ENCODE measurements around the gene XRN2.
A peak's percentile ranks its signal among the peaks of the same experiment; 100 is the strongest.

Gene XRN2

DNA sequence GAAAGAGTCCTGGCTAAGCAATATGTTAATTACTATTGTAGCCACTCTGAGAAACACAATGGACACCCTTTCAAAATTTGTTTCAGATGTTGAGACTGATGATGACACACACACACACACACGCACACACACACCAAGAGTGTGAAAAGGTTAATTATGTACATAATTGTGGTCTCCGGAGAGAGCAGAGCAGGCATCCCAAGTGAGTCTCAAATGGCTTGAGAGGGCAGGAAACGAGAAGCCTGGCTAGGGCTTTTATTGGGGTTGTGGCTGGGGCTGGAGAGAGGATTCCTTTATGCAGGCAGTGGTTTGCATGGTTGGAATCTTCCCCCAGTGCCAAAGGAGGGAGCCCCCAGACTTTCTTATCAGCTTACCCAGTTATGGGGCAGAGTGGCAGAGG is 132.4 kb downstream of the XRN2 start:
- no peak overlapping the region for H3K4me3 ChIP-seq (ENCODE audit: low read length in 2 of 2)
- H3K36me3 ChIP-seq (replicated peaks in 1 of 2; ENCODE audit: control insufficient read depth in 2 of 2, insufficient read depth in 2 of 2, low read length in 2 of 2): no peaks in the 10 kb centered on the region
- no peaks in the 10 kb centered on the region for H3K79me1 ChIP-seq (ENCODE audit: low read depth, low read length)
- H3K9ac ChIP-seq (ENCODE audit: low read depth, low read length, poor library complexity): no peak overlapping the region
- no peak for DNase-seq (ENCODE audit: low spot score)
- H3K4me1 ChIP-seq (ENCODE audit: control insufficient read depth in 2 of 2, insufficient read depth in 1 of 2, low read depth in 1 of 2, low read length in 2 of 2): peaks cover 0 to 12% of the 10 kb centered on the region in 2 donors
- H3K27me3 ChIP-seq (ENCODE audit: control insufficient read depth in 3 of 3, insufficient read depth in 3 of 3, low read depth in 1 of 3, low read length in 3 of 3): peaks cover 0 to under 1% (median 0%) of the 10 kb centered on the region in 3 experiments
- H3K14ac ChIP-seq (ENCODE audit: low read length): no peak overlapping the region
- H3K27ac ChIP-seq (replicated peaks; ENCODE audit: low read length): no peak overlapping the region
- no peak overlapping the region for H2BK15ac ChIP-seq (ENCODE audit: low read length)
- H2BK5ac ChIP-seq (ENCODE audit: low read length): no peak overlapping the region
- no CpG with 5 or more reads among the region's 3 CpGs for WGBS, 2 donors (ENCODE audit: extremely low coverage in 2 of 2, insufficient read length in 2 of 2, insufficient replicate concordance in 1 of 2)
- H2AK5ac ChIP-seq (ENCODE audit: low read depth, low read length): no peak overlapping the region
- no peak overlapping the region for H3K18ac ChIP-seq (ENCODE audit: low read length)
- H2AFZ ChIP-seq (ENCODE audit: low read length): peak overlapping the region; percentile 51
- H4K91ac ChIP-seq (ENCODE audit: low read depth, low read length, poor library complexity): no peak overlapping the region
- no peak overlapping the region for H2BK120ac ChIP-seq (ENCODE audit: low read depth, low read length)
- no peak overlapping the region for H3K4me2 ChIP-seq (ENCODE audit: insufficient read depth, low read length, poor library complexity, severe bottlenecking)
- H2BK12ac ChIP-seq (ENCODE audit: low read length): no peak overlapping the region
- no peaks in the 10 kb centered on the region for H3K9me3 ChIP-seq (replicated peaks in 1 of 2; ENCODE audit: control insufficient read depth in 2 of 2, insufficient read depth in 1 of 2, low read depth in 1 of 2, low read length in 2 of 2)
- H3K4ac ChIP-seq (ENCODE audit: low read length): no peak overlapping the region
- H4K8ac ChIP-seq (ENCODE audit: low read depth, low read length): no peak overlapping the region
- no peak overlapping the region for H3K23ac ChIP-seq (ENCODE audit: low read depth, low read length, poor library complexity)

DNA sequence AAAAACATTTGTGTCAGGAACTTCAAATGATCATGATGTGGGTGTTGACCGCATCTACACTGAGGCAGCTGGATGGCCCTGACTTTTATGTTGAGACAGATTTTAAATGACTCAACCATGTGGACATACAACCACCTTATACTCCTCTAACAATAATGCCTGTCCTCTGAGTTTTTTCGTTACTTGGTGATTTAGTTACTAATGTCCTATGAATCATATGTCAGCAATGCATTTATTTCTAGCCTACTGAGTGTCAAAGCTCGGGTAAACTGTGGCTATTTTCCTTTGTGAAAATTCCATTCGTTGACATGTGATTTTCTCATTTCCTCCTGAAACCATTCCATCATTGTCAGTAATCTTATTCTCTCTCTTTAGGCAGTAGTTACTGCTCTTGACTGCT is 133.1 kb downstream of the XRN2 start:
- H3K79me1 ChIP-seq (ENCODE audit: low read depth, low read length): no peaks in the 10 kb centered on the region
- H3K4me3 ChIP-seq (ENCODE audit: low read length in 2 of 2): no peak overlapping the region
- H2BK120ac ChIP-seq (ENCODE audit: low read depth, low read length): no peak overlapping the region
- no peak overlapping the region for H3K27ac ChIP-seq (replicated peaks; ENCODE audit: low read length)
- no peak overlapping the region for H2BK12ac ChIP-seq (ENCODE audit: low read length)
- H3K36me3 ChIP-seq (replicated peaks in 1 of 2; ENCODE audit: control insufficient read depth in 2 of 2, insufficient read depth in 2 of 2, low read length in 2 of 2): no peaks in the 10 kb centered on the region
- no peak overlapping the region for H4K8ac ChIP-seq (ENCODE audit: low read depth, low read length)
- H3K4me2 ChIP-seq (ENCODE audit: insufficient read depth, low read length, poor library complexity, severe bottlenecking): no peak overlapping the region
- no peak overlapping the region for H3K9ac ChIP-seq (ENCODE audit: low read depth, low read length, poor library complexity)
- no peak for DNase-seq (ENCODE audit: low spot score)
- peaks cover 0 to 12% of the 10 kb centered on the region in 2 donors for H3K4me1 ChIP-seq (ENCODE audit: control insufficient read depth in 2 of 2, insufficient read depth in 1 of 2, low read depth in 1 of 2, low read length in 2 of 2)
- H3K9me3 ChIP-seq (replicated peaks in 1 of 2; ENCODE audit: control insufficient read depth in 2 of 2, insufficient read depth in 1 of 2, low read depth in 1 of 2, low read length in 2 of 2): no peaks in the 10 kb centered on the region
- no peak overlapping the region for H2BK15ac ChIP-seq (ENCODE audit: low read length)
- no peak overlapping the region for H3K18ac ChIP-seq (ENCODE audit: low read length)
- no peaks in the 10 kb centered on the region for H3K27me3 ChIP-seq (ENCODE audit: control insufficient read depth in 3 of 3, insufficient read depth in 3 of 3, low read depth in 1 of 3, low read length in 3 of 3)
- H3K14ac ChIP-seq (ENCODE audit: low read length): no peak overlapping the region
- H3K23ac ChIP-seq (ENCODE audit: low read depth, low read length, poor library complexity): no peak overlapping the region
- H2AK5ac ChIP-seq (ENCODE audit: low read depth, low read length): no peak overlapping the region
- peak overlapping the region; percentile 54 for H2AFZ ChIP-seq (ENCODE audit: low read length)
- no peak overlapping the region for H4K91ac ChIP-seq (ENCODE audit: low read depth, low read length, poor library complexity)
- no peak overlapping the region for H3K4ac ChIP-seq (ENCODE audit: low read length)
- no peak overlapping the region for H2BK5ac ChIP-seq (ENCODE audit: low read length)
- WGBS, 2 donors (ENCODE audit: extremely low coverage in 2 of 2, insufficient read length in 2 of 2, insufficient replicate concordance in 1 of 2): no CpG with 5 or more reads among the region's 4 CpGs

DNA sequence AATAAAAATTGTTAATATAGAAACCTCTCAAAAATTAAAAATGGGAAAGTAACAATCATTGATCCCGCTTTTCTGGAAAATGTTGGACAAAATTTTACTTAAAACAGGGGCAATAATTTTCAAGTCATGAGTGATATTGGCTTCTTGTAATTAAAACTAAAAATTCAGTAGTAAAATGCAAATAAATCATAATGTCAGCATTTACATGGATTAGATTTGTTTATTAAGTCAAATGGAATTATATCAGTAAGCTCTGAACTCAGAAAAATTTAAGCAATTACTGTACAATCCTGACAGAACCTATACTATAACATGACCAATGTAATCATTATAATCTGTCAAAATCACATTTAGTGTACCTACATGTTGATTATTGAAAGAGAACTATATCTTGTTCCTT is 134.1 kb downstream of the XRN2 start:
- Histone ChIP-seq H2AK5ac (ENCODE audit: low read depth, low read length) (no peak overlapping the region), H4K8ac (ENCODE audit: low read depth, low read length) (no peak overlapping the region), H3K9me3 (replicated peaks in 1 of 2; ENCODE audit: control insufficient read depth in 2 of 2, insufficient read depth in 1 of 2, low read depth in 1 of 2, low read length in 2 of 2) (no peaks in the 10 kb centered on the region), H3K27me3 (ENCODE audit: control insufficient read depth in 3 of 3, insufficient read depth in 3 of 3, low read depth in 1 of 3, low read length in 3 of 3) (no peaks in the 10 kb centered on the region), H2BK15ac (ENCODE audit: low read length) (no peak overlapping the region), H3K4me3 (ENCODE audit: low read length in 2 of 2) (no peak overlapping the region), H3K36me3 (replicated peaks in 1 of 2; ENCODE audit: control insufficient read depth in 2 of 2, insufficient read depth in 2 of 2, low read length in 2 of 2) (no peaks in the 10 kb centered on the region), H4K91ac (ENCODE audit: low read depth, low read length, poor library complexity) (no peak overlapping the region), H3K4ac (ENCODE audit: low read length) (no peak overlapping the region), H3K18ac (ENCODE audit: low read length) (no peak overlapping the region), H2BK5ac (ENCODE audit: low read length) (no peak overlapping the region), H2AFZ (ENCODE audit: low read length) (no peak overlapping the region), H3K27ac (replicated peaks; ENCODE audit: low read length) (no peak overlapping the region), H3K23ac (ENCODE audit: low read depth, low read length, poor library complexity) (no peak overlapping the region), H3K4me2 (ENCODE audit: insufficient read depth, low read length, poor library complexity, severe bottlenecking) (no peak overlapping the region), H2BK120ac (ENCODE audit: low read depth, low read length) (no peak overlapping the region), H3K9ac (ENCODE audit: low read depth, low read length, poor library complexity) (no peak overlapping the region), H3K14ac (ENCODE audit: low read length) (no peak overlapping the region), H2BK12ac (ENCODE audit: low read length) (no peak overlapping the region), H3K79me1 (ENCODE audit: low read depth, low read length) (no peaks in the 10 kb centered on the region), H3K4me1 (ENCODE audit: control insufficient read depth in 2 of 2, insufficient read depth in 1 of 2, low read depth in 1 of 2, low read length in 2 of 2) (peaks cover 0 to 12% of the 10 kb centered on the region in 2 donors)
- no CpG with 5 or more reads among the region's 1 CpG for WGBS, 2 donors (ENCODE audit: extremely low coverage in 2 of 2, insufficient read length in 2 of 2, insufficient replicate concordance in 1 of 2)
- no peak for DNase-seq (ENCODE audit: low spot score)

DNA sequence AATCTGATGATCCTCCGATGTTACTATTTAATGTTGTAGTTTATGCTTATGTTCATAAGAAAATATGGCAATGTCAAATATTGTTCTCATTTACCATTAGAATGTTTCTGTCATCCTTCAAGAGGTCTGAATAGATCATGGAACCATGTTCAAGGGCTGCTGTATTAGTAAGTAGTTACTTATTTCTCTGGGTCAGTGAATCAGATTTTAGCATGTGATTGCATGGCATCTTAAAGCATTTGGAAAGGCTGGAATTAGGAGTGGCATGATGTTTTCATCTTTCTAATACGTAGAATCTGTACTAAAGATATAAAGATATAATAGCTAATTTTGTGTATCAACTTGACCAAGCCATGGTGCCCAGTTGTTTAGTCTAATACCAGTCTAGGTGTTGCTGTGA is 134.7 kb downstream of the XRN2 start:
- Histone ChIP-seq H3K4me1 (ENCODE audit: control insufficient read depth in 2 of 2, insufficient read depth in 1 of 2, low read depth in 1 of 2, low read length in 2 of 2) (peaks cover 0 to 12% of the 10 kb centered on the region in 2 donors), H3K27ac (replicated peaks; ENCODE audit: low read length) (no peak overlapping the region), H2BK5ac (ENCODE audit: low read length) (no peak overlapping the region), H4K8ac (ENCODE audit: low read depth, low read length) (no peak overlapping the region), H2AK5ac (ENCODE audit: low read depth, low read length) (no peak overlapping the region), H3K18ac (ENCODE audit: low read length) (no peak overlapping the region), H3K23ac (ENCODE audit: low read depth, low read length, poor library complexity) (no peak overlapping the region), H3K9me3 (replicated peaks in 1 of 2; ENCODE audit: control insufficient read depth in 2 of 2, insufficient read depth in 1 of 2, low read depth in 1 of 2, low read length in 2 of 2) (no peaks in the 10 kb centered on the region), H2BK12ac (ENCODE audit: low read length) (no peak overlapping the region), H4K91ac (ENCODE audit: low read depth, low read length, poor library complexity) (no peak overlapping the region), H3K9ac (ENCODE audit: low read depth, low read length, poor library complexity) (no peak overlapping the region), H3K36me3 (replicated peaks in 1 of 2; ENCODE audit: control insufficient read depth in 2 of 2, insufficient read depth in 2 of 2, low read length in 2 of 2) (no peaks in the 10 kb centered on the region), H2AFZ (ENCODE audit: low read length) (no peak overlapping the region), H3K4ac (ENCODE audit: low read length) (no peak overlapping the region), H3K27me3 (ENCODE audit: control insufficient read depth in 3 of 3, insufficient read depth in 3 of 3, low read depth in 1 of 3, low read length in 3 of 3) (no peaks in the 10 kb centered on the region), H3K4me2 (ENCODE audit: insufficient read depth, low read length, poor library complexity, severe bottlenecking) (no peak overlapping the region), H3K79me1 (ENCODE audit: low read depth, low read length) (no peaks in the 10 kb centered on the region), H3K4me3 (ENCODE audit: low read length in 2 of 2) (no peak overlapping the region), H2BK120ac (ENCODE audit: low read depth, low read length) (no peak overlapping the region), H2BK15ac (ENCODE audit: low read length) (no peak overlapping the region), H3K14ac (ENCODE audit: low read length) (no peak overlapping the region)
- no peak for DNase-seq (ENCODE audit: low spot score)
- no CpG with 5 or more reads among the region's 2 CpGs for WGBS, 2 donors (ENCODE audit: extremely low coverage in 2 of 2, insufficient read length in 2 of 2, insufficient replicate concordance in 1 of 2)
